Measurements from ENCODE around the gene NUP98.

Gene NUP98

GRCh38 chr11:3827434-3828186, 30.3 kb upstream of the NUP98 start:
- H3K4me3 ChIP-seq (ENCODE audit: low read depth, low read length) = no peak overlapping the region
- no peak for TF ChIP-seq CTCF (IDR thresholded peaks at IDR 0.05; ENCODE audit: borderline replicate concordance, insufficient read depth, low read depth, low read length)

GRCh38 chr11:3826721-3827120, 29.4 kb upstream of the NUP98 start:
- no peak for TF ChIP-seq CTCF (IDR thresholded peaks at IDR 0.05; ENCODE audit: borderline replicate concordance, insufficient read depth, low read depth, low read length)
- H3K4me3 ChIP-seq (ENCODE audit: low read depth, low read length) = no peak overlapping the region

- H3K4me3 ChIP-seq (ENCODE audit: low read depth, low read length) = no peak overlapping the region
- no peak for TF ChIP-seq CTCF (IDR thresholded peaks at IDR 0.05; ENCODE audit: borderline replicate concordance, insufficient read depth, low read depth, low read length)
Observed at GRCh38 chr11:3825473-3826154, 28.3 kb upstream of the NUP98 start.

- no peak overlapping the region for H3K4me3 ChIP-seq (ENCODE audit: low read depth, low read length)
- peak; percentile 95 for TF ChIP-seq CTCF (IDR thresholded peaks at IDR 0.05; ENCODE audit: borderline replicate concordance, insufficient read depth, low read depth, low read length)
Observed at GRCh38 chr11:3824714-3825472, 27.5 kb upstream of the NUP98 start.

- no peak for TF ChIP-seq CTCF (IDR thresholded peaks at IDR 0.05; ENCODE audit: borderline replicate concordance, insufficient read depth, low read depth, low read length)
- no peak overlapping the region for H3K4me3 ChIP-seq (ENCODE audit: low read depth, low read length)
Observed at GRCh38 chr11:3823762-3824506, 26.6 kb upstream of the NUP98 start.

- no peak for TF ChIP-seq CTCF (IDR thresholded peaks at IDR 0.05; ENCODE audit: borderline replicate concordance, insufficient read depth, low read depth, low read length)
- no peak overlapping the region for H3K4me3 ChIP-seq (ENCODE audit: low read depth, low read length)
Observed at GRCh38 chr11:3823303-3823702, 25.9 kb upstream of the NUP98 start.

Data from GM12875 (cell line).